Measurements from ENCODE around the gene PRR23E. TPM values are rescaled to one million over a fixed set of nuclear protein-coding genes. Genes with fewer than 3 reads are reported as not detected.

Gene PRR23E
- total and polyA plus RNA-seq, 10 of the 15 experiments (the other 5 are each of a cell fraction or from before 2014, with no cell fraction given): not detected

- Histone ChIP-seq H3K4me3 (no peak overlapping the region), H3K9me3 (replicated peaks; ENCODE audit: control insufficient read depth, insufficient read depth, low read length) (no peaks in the 10 kb centered on the region), H3K4me1 (ENCODE audit: control insufficient read depth, insufficient read depth, low read length) (no peaks in the 10 kb centered on the region), H3K79me2 (ENCODE audit: control insufficient read depth, insufficient read depth, low read length) (no peaks in the 10 kb centered on the region), H3K9ac (ENCODE audit: control insufficient read depth, insufficient read depth, low read length) (no peak overlapping the region), H4K20me1 (ENCODE audit: control insufficient read depth, insufficient read depth) (no peaks in the 10 kb centered on the region), H2AFZ (ENCODE audit: control insufficient read depth, low read depth, low read length) (no peak overlapping the region), H3K27me3 (replicated peaks in 1 of 2; ENCODE audit: control insufficient read depth in 2 of 2, insufficient read depth in 2 of 2, low read length in 1 of 2) (no peaks in the 10 kb centered on the region), H3K4me2 (ENCODE audit: control insufficient read depth, insufficient read depth) (no peak overlapping the region), H3K27ac (ENCODE audit: control insufficient read depth, insufficient read depth) (no peak overlapping the region), H3K36me3 (ENCODE audit: control insufficient read depth in 2 of 2, insufficient read depth in 2 of 2, low read length in 1 of 2) (no peaks in the 10 kb centered on the region)
- no peak for FAIRE-seq
- DNase-seq (ENCODE audit: low read depth, low spot score): no peak
- ChIA-PET POLR2A (no interaction called here), CTCF (no interaction called here), RAD21 (ENCODE audit: unreplicated experiment) (no interaction called here), SMC1A (ENCODE audit: uncharacterized antibody, unreplicated experiment) (no interaction called here)
- BruUV-seq (replicated peaks): no TSS peak
- TF ChIP-seq, protein P1, sequence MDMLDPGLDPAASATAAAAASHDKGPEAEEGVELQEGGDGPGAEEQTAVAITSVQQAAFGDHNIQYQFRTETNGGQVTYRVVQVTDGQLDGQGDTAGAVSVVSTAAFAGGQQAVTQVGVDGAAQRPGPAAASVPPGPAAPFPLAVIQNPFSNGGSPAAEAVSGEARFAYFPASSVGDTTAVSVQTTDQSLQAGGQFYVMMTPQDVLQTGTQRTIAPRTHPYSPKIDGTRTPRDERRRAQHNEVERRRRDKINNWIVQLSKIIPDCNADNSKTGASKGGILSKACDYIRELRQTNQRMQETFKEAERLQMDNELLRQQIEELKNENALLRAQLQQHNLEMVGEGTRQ (IDR thresholded peaks at IDR 0.05; ENCODE audit: borderline replicate concordance, low read depth, low read length): no peak
- no peak for TF ChIP-seq SMARCA5 (IDR thresholded peaks at IDR 0.05)
- TF ChIP-seq CBFB (IDR thresholded peaks at IDR 0.05; ENCODE audit: low read depth): no peak
- no peak for TF ChIP-seq FOS (IDR thresholded peaks at IDR 0.05; ENCODE audit: borderline replicate concordance, extremely low read depth, insufficient read length)
- no peak for TF ChIP-seq SP1 (IDR thresholded peaks at IDR 0.05; ENCODE audit: low read depth, low read length)
- TF ChIP-seq FOXK2 (IDR thresholded peaks at IDR 0.05): no peak
- no peak for TF ChIP-seq CHD2 (IDR thresholded peaks at IDR 0.05; ENCODE audit: borderline replicate concordance, low read depth, low read length)
- TF ChIP-seq TCF3 (IDR thresholded peaks at IDR 0.05; ENCODE audit: borderline replicate concordance, insufficient read depth, low read depth, low read length): no peak
- TF ChIP-seq KAT2A (conservative IDR thresholded peaks at IDR 0.05; ENCODE audit: control insufficient read depth, low read depth, low read length): no peak
- TF ChIP-seq ZNF207 (IDR thresholded peaks at IDR 0.05; ENCODE audit: borderline replicate concordance): no peak
- TF ChIP-seq NFIC (IDR thresholded peaks at IDR 0.05; ENCODE audit: low read depth, low read length): no peak
- TF ChIP-seq RAD51 (IDR thresholded peaks at IDR 0.05): no peak
- TF ChIP-seq RBBP5 (conservative IDR thresholded peaks at IDR 0.05): no peak
- TF ChIP-seq, protein P2, sequence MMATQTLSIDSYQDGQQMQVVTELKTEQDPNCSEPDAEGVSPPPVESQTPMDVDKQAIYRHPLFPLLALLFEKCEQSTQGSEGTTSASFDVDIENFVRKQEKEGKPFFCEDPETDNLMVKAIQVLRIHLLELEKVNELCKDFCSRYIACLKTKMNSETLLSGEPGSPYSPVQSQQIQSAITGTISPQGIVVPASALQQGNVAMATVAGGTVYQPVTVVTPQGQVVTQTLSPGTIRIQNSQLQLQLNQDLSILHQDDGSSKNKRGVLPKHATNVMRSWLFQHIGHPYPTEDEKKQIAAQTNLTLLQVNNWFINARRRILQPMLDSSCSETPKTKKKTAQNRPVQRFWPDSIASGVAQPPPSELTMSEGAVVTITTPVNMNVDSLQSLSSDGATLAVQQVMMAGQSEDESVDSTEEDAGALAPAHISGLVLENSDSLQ (IDR thresholded peaks at IDR 0.05): no peak
- no peak for TF ChIP-seq JUNB (IDR thresholded peaks at IDR 0.05)
- no peak for TF ChIP-seq RCOR1 (conservative IDR thresholded peaks at IDR 0.05; ENCODE audit: low read depth, low read length)
- no peak for TF ChIP-seq ZNF622 (IDR thresholded peaks at IDR 0.05)
- no peak for TF ChIP-seq SMC3 (IDR thresholded peaks at IDR 0.05; ENCODE audit: borderline replicate concordance, low read length)
- no peak for TF ChIP-seq ZNF384 (IDR thresholded peaks at IDR 0.05; ENCODE audit: borderline replicate concordance, low read depth, low read length)
- ATAC-seq: no peak
- WGBS (ENCODE audit: insufficient coverage, insufficient replicate concordance, low lambda C conversion rate, missing lambda C conversion rate): 17% methylated on average over 8 of the region's 8 CpGs
- in situ Hi-C loops (cut with MboI) (no loop called here), intact Hi-C loops (cut with micrococcal nuclease; ENCODE audit: unreplicated experiment) (no loop called here)
These were observed 9.8 kb upstream of the PRR23E start for GRCh38 chr3:127182848-127183714.
